ENCODE measurements around the gene AGK. TPM values are rescaled to one million over a fixed set of nuclear protein-coding genes. Genes with fewer than 3 reads are reported as not detected.
"Not testable (repeated sequence)": the region's sequence is repeated elsewhere in the genome, so short reads cannot be mapped to it uniquely, and the experiment has no call there.

AGK gene
- total RNA-seq, 1 donor from 2014 or later = 28.6 TPM

DNA sequence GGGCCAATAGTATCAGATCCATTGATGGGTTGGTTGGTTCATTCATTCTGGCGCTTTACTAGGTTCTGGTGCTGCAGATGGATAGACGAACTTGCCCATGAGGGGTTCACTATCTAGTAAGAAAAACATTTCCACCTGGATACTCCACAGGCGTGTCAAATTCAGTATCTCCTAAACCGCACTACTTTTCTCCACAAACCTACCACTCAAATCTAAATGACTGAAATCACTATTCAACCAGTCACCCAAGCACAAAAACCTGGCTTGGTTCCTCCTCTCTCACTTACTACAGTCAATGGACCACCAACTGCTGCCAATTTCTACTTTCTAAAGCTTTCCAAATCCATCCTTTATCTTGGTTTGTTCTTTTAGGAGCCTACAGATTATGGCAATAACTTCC is 572 bp downstream of the AGK start:
- Mint-ChIP-seq H3K27ac (ENCODE audit: unreplicated experiment) (peak overlapping the region; percentile 50), H3K27me3 (ENCODE audit: low read depth, unreplicated experiment) (no peaks in the 10 kb centered on the region), H3K4me3 (ENCODE audit: unreplicated experiment) (peak overlapping the region; percentile 96), H3K4me1 (ENCODE audit: low read depth, unreplicated experiment) (peaks cover 12% of the 10 kb centered on the region), H3K36me3 (ENCODE audit: low read depth, unreplicated experiment) (peaks cover 2% of the 10 kb centered on the region), H3K9me3 (ENCODE audit: unreplicated experiment) (no peaks in the 10 kb centered on the region)
- Histone ChIP-seq H3K9me3 (ENCODE audit: insufficient read depth, low read depth, low read length) (no peaks in the 10 kb centered on the region), H3K27me3 (ENCODE audit: insufficient read depth, low read length) (no peaks in the 10 kb centered on the region), H3K4me3 (ENCODE audit: insufficient read depth, low read depth, low read length) (peak overlapping the region; percentile 86), H3K27ac (ENCODE audit: low read depth, low read length) (peak overlapping the region; percentile 65), H3K9ac (ENCODE audit: low read length) (peak overlapping the region; percentile 92), H3K36me3 (ENCODE audit: insufficient read depth, low read length) (no peaks in the 10 kb centered on the region), H4K20me1 (ENCODE audit: insufficient read depth, low read length) (peaks cover 4% of the 10 kb centered on the region), H3K4me1 (ENCODE audit: insufficient read depth, low read length) (peaks cover 7% of the 10 kb centered on the region), H3K79me2 (ENCODE audit: insufficient read depth, low read length) (peaks cover 21% of the 10 kb centered on the region), H3K4me2 (ENCODE audit: low read length) (peak overlapping the region; percentile 96), H2AFZ (ENCODE audit: low read depth, low read length) (peak overlapping the region; percentile 99)
- FAIRE-seq = no peak
- TF ChIP-seq, protein P1, sequence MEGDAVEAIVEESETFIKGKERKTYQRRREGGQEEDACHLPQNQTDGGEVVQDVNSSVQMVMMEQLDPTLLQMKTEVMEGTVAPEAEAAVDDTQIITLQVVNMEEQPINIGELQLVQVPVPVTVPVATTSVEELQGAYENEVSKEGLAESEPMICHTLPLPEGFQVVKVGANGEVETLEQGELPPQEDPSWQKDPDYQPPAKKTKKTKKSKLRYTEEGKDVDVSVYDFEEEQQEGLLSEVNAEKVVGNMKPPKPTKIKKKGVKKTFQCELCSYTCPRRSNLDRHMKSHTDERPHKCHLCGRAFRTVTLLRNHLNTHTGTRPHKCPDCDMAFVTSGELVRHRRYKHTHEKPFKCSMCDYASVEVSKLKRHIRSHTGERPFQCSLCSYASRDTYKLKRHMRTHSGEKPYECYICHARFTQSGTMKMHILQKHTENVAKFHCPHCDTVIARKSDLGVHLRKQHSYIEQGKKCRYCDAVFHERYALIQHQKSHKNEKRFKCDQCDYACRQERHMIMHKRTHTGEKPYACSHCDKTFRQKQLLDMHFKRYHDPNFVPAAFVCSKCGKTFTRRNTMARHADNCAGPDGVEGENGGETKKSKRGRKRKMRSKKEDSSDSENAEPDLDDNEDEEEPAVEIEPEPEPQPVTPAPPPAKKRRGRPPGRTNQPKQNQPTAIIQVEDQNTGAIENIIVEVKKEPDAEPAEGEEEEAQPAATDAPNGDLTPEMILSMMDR (IDR thresholded peaks at IDR 0.05; ENCODE audit: insufficient read depth, low read depth, low read length) = no peak
- TF ChIP-seq EZH2 (IDR thresholded peaks at IDR 0.05; ENCODE audit: insufficient read depth, low read length) = no peak
- no peak for DNase-seq (ENCODE audit: low read depth)

DNA sequence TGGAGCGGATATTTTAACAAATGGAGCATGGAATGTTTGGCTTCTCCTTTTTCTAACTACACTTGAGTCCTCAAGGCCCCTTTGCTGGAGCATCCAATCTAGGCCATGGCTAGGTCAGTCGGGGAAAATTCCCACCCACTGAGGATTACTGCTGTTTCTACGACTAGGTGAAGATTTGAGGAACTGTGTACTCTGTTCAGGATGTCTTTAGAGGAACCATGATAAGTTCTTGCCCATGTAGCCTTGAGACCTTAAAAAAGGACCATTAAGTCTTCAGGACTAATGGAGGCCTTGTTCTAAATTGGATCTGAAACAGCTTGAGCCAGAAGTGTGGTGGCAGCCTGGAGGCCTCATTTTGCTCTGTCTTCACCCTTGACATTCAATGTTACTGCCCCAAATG is 6.2 kb downstream of the AGK start:
- Histone ChIP-seq H3K27ac (ENCODE audit: low read depth, low read length) (no peak overlapping the region), H3K4me3 (ENCODE audit: insufficient read depth, low read depth, low read length) (no peak overlapping the region), H3K36me3 (ENCODE audit: insufficient read depth, low read length) (no peaks in the 10 kb centered on the region), H3K9ac (ENCODE audit: low read length) (no peak overlapping the region), H3K27me3 (ENCODE audit: insufficient read depth, low read length) (no peaks in the 10 kb centered on the region), H3K79me2 (ENCODE audit: insufficient read depth, low read length) (peaks cover 19% of the 10 kb centered on the region), H3K4me1 (ENCODE audit: insufficient read depth, low read length) (peaks cover 8% of the 10 kb centered on the region), H3K4me2 (ENCODE audit: low read length) (no peak overlapping the region), H3K9me3 (ENCODE audit: insufficient read depth, low read depth, low read length) (no peaks in the 10 kb centered on the region), H2AFZ (ENCODE audit: low read depth, low read length) (no peak overlapping the region), H4K20me1 (ENCODE audit: insufficient read depth, low read length) (peaks cover 14% of the 10 kb centered on the region)
- FAIRE-seq (no peak), DNase-seq (ENCODE audit: low read depth) (no peak)
- Mint-ChIP-seq H3K27ac (ENCODE audit: unreplicated experiment) (no peak overlapping the region), H3K4me3 (ENCODE audit: unreplicated experiment) (no peak overlapping the region), H3K4me1 (ENCODE audit: low read depth, unreplicated experiment) (peaks cover 14% of the 10 kb centered on the region), H3K27me3 (ENCODE audit: low read depth, unreplicated experiment) (no peaks in the 10 kb centered on the region), H3K36me3 (ENCODE audit: low read depth, unreplicated experiment) (peaks cover 26% of the 10 kb centered on the region), H3K9me3 (ENCODE audit: unreplicated experiment) (peaks cover 3% of the 10 kb centered on the region)
- no peak for TF ChIP-seq EZH2 (IDR thresholded peaks at IDR 0.05; ENCODE audit: insufficient read depth, low read length)
- TF ChIP-seq, protein P1 (IDR thresholded peaks at IDR 0.05; ENCODE audit: insufficient read depth, low read depth, low read length) = no peak

GRCh38 chr7:141557831-141558531 is 6.8 kb downstream of the AGK start:
- Mint-ChIP-seq H3K4me1 (ENCODE audit: low read depth, unreplicated experiment) (peaks cover 13% of the 10 kb centered on the region), H3K27ac (ENCODE audit: unreplicated experiment) (peak overlapping the region; percentile 16), H3K36me3 (ENCODE audit: low read depth, unreplicated experiment) (peaks cover 26% of the 10 kb centered on the region)
- not testable (repeated sequence) for H2AFZ ChIP-seq (ENCODE audit: low read depth, low read length); H3K4me2 ChIP-seq (ENCODE audit: low read length); H3K27me3 ChIP-seq (ENCODE audit: insufficient read depth, low read length); H3K9me3 ChIP-seq (ENCODE audit: insufficient read depth, low read depth, low read length); H3K4me1 ChIP-seq (ENCODE audit: insufficient read depth, low read length); H3K9me3 Mint-ChIP-seq (ENCODE audit: unreplicated experiment); H3K4me3 Mint-ChIP-seq (ENCODE audit: unreplicated experiment); H3K9ac ChIP-seq (ENCODE audit: low read length); FAIRE-seq; H3K4me3 ChIP-seq (ENCODE audit: insufficient read depth, low read depth, low read length); H3K36me3 ChIP-seq (ENCODE audit: insufficient read depth, low read length); H3K27me3 Mint-ChIP-seq (ENCODE audit: low read depth, unreplicated experiment)
- peaks cover 13% of the 10 kb centered on the region for H3K79me2 ChIP-seq (ENCODE audit: insufficient read depth, low read length)
- peak; percentile 66 for DNase-seq (ENCODE audit: low read depth)
- peak overlapping the region; percentile 30 for H3K27ac ChIP-seq (ENCODE audit: low read depth, low read length)
- H4K20me1 ChIP-seq (ENCODE audit: insufficient read depth, low read length) = peaks cover 20% of the 10 kb centered on the region
